ENCODE results near the gene MBD3L1.

DNA sequence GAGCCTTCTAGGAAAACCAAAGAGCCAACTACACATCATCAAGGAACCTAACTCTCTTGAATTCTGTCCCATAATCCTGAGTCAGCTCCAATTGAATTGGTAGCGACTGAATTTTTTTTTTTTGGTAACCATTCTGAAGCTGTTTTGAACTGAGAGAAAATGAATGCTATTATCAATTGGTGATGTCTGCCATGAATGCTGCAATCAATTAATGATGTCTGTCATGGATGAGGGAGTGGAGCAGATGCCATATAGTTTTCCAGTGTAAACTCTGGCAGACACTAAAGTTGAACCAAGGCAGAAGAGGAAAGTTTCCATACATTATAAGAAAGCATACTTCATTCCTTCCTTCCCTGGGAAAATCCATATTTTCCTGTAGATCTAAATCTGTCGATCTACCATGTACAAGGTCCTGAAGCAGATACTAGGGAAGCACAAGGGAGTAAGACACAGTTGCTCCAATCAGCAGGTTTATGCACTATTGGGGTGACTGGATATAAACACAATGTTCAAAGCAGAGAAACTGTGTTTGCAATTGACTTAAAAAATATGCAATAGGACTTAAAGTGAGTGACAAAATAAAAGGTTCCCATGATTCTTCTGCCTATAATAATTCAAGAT is 48.8 kb downstream of the MBD3L1 start:
- TF ChIP-seq, protein P1, sequence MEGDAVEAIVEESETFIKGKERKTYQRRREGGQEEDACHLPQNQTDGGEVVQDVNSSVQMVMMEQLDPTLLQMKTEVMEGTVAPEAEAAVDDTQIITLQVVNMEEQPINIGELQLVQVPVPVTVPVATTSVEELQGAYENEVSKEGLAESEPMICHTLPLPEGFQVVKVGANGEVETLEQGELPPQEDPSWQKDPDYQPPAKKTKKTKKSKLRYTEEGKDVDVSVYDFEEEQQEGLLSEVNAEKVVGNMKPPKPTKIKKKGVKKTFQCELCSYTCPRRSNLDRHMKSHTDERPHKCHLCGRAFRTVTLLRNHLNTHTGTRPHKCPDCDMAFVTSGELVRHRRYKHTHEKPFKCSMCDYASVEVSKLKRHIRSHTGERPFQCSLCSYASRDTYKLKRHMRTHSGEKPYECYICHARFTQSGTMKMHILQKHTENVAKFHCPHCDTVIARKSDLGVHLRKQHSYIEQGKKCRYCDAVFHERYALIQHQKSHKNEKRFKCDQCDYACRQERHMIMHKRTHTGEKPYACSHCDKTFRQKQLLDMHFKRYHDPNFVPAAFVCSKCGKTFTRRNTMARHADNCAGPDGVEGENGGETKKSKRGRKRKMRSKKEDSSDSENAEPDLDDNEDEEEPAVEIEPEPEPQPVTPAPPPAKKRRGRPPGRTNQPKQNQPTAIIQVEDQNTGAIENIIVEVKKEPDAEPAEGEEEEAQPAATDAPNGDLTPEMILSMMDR (IDR thresholded peaks at IDR 0.05; ENCODE audit: borderline replicate concordance, extremely low read depth, low read length, poor library complexity, severe bottlenecking): no peak
- no peak for TF ChIP-seq EZH2 (IDR thresholded peaks at IDR 0.05; ENCODE audit: borderline replicate concordance, low read depth, low read length, severe bottlenecking)

Data from DND-41 (cell line).